Activated naive CD8-positive, alpha-beta T cell treated with anti-CD3 and anti-CD28 coated beads for 36 hours (primary cell): Measurements from ENCODE around the gene ECPAS. TPM values are rescaled to one million over a fixed set of nuclear protein-coding genes. Genes with fewer than 3 reads are reported as not detected.
"Not testable (repeated sequence)": the region's sequence is repeated elsewhere in the genome, so short reads cannot be mapped to it uniquely, and the experiment has no call there.

Experiments used
- DNase-seq: peaks from one replicate; pipeline ENCODE4 v3.0.0; 2021
- H3K27ac Mint-ChIP-seq: one replicate; pipeline ENCODE4 v1.8.0; 2022; ENCODE audit warnings: mild to moderate bottlenecking, moderate library complexity, mixed read lengths
- H3K27me3 Mint-ChIP-seq: one replicate; pipeline ENCODE4 v1.8.0; 2022; ENCODE audit warnings: mild to moderate bottlenecking, mixed read lengths
- H3K36me3 Mint-ChIP-seq: one replicate; pipeline ENCODE4 v1.8.0; 2021; ENCODE audit warnings: mild to moderate bottlenecking, mixed read lengths
- H3K4me1 Mint-ChIP-seq: one replicate; pipeline ENCODE4 v1.8.0; 2021; ENCODE audit warnings: mixed read lengths
- H3K4me3 Mint-ChIP-seq: one replicate; pipeline ENCODE4 v1.8.0; 2022; ENCODE audit warnings: mild to moderate bottlenecking, moderate library complexity, mixed read lengths
- H3K9me3 Mint-ChIP-seq: one replicate; pipeline ENCODE4 v1.8.0; 2022; ENCODE audit warnings: mixed read lengths
- total RNA-seq, 2 experiments: library from RNA; stranded (reverse); gene quantifications; one replicate each; pipeline ENCODE4 v1.2.3, GENCODE V29; 2021

The ECPAS gene
- total RNA-seq, 2 experiments from 2014 or later, result 77.4 to 82.6 TPM

- no peaks in the 10 kb centered on the region for H3K9me3 Mint-ChIP-seq
- peaks cover 21% of the 10 kb centered on the region for H3K4me1 Mint-ChIP-seq
These were observed 32.6 kb downstream of the ECPAS start for GRCh38 chr9:111451570-111451969.

GRCh38 chr9:111450124-111450523 is 34.1 kb downstream of the ECPAS start:
- Mint-ChIP-seq H3K9me3 (no peaks in the 10 kb centered on the region), H3K27ac (no peak overlapping the region), H3K36me3 (peaks cover 33% of the 10 kb centered on the region), H3K4me1 (peaks cover 15% of the 10 kb centered on the region), H3K4me3 (no peak overlapping the region), H3K27me3 (no peaks in the 10 kb centered on the region)
- no peak for DNase-seq

More at GRCh38 chr9:111451570-111451969, 32.6 kb downstream of the ECPAS start:
- no peak for DNase-seq
- Mint-ChIP-seq H3K27me3 (no peaks in the 10 kb centered on the region), H3K27ac (no peak overlapping the region), H3K4me3 (no peak overlapping the region), H3K36me3 (peaks cover 22% of the 10 kb centered on the region)

GRCh38 chr9:111449705-111450104 is 34.5 kb downstream of the ECPAS start:
- peaks cover 15% of the 10 kb centered on the region for H3K4me1 Mint-ChIP-seq
- no peaks in the 10 kb centered on the region for H3K9me3 Mint-ChIP-seq
- H3K27me3 Mint-ChIP-seq, result no peaks in the 10 kb centered on the region
- H3K4me3 Mint-ChIP-seq, result no peak overlapping the region
- H3K27ac Mint-ChIP-seq, result no peak overlapping the region
- peaks cover 34% of the 10 kb centered on the region for H3K36me3 Mint-ChIP-seq
- DNase-seq, result no peak

- not testable (repeated sequence) for H3K27me3 Mint-ChIP-seq, H3K27ac Mint-ChIP-seq, H3K4me3 Mint-ChIP-seq, H3K4me1 Mint-ChIP-seq, DNase-seq, H3K9me3 Mint-ChIP-seq
- H3K36me3 Mint-ChIP-seq, result peaks cover 36% of the 10 kb centered on the region
These were observed 38.4 kb downstream of the ECPAS start for GRCh38 chr9:111445799-111446198.

- H3K4me3 Mint-ChIP-seq, result no peak overlapping the region
- H3K27ac Mint-ChIP-seq, result no peak overlapping the region
- H3K4me1 Mint-ChIP-seq, result no peaks in the 10 kb centered on the region
- no peaks in the 10 kb centered on the region for H3K27me3 Mint-ChIP-seq
- H3K9me3 Mint-ChIP-seq, result no peaks in the 10 kb centered on the region
- DNase-seq, result no peak
- peaks cover 32% of the 10 kb centered on the region for H3K36me3 Mint-ChIP-seq
These were observed 40.7 kb downstream of the ECPAS start for GRCh38 chr9:111443454-111443853.

GRCh38 chr9:111442360-111443027 is 41.7 kb downstream of the ECPAS start:
- H3K27me3 Mint-ChIP-seq, result no peaks in the 10 kb centered on the region
- peaks cover 31% of the 10 kb centered on the region for H3K36me3 Mint-ChIP-seq

GRCh38 chr9:111440226-111440625 is 44.0 kb downstream of the ECPAS start:
- DNase-seq, result no peak
- Mint-ChIP-seq H3K27ac (no peak overlapping the region), H3K27me3 (no peaks in the 10 kb centered on the region), H3K9me3 (no peaks in the 10 kb centered on the region), H3K4me3 (no peak overlapping the region), H3K36me3 (peaks cover 23% of the 10 kb centered on the region), H3K4me1 (no peaks in the 10 kb centered on the region)

More at GRCh38 chr9:111442360-111443027, 41.7 kb downstream of the ECPAS start:
- no peaks in the 10 kb centered on the region for H3K4me1 Mint-ChIP-seq
- DNase-seq, result no peak
- H3K4me3 Mint-ChIP-seq, result no peak overlapping the region
- H3K27ac Mint-ChIP-seq, result no peak overlapping the region
- no peaks in the 10 kb centered on the region for H3K9me3 Mint-ChIP-seq

GRCh38 chr9:111438541-111439235 is 45.5 kb downstream of the ECPAS start:
- DNase-seq, result no peak
- Mint-ChIP-seq H3K27ac (no peak overlapping the region), H3K9me3 (no peaks in the 10 kb centered on the region), H3K27me3 (no peaks in the 10 kb centered on the region), H3K36me3 (peaks cover 20% of the 10 kb centered on the region), H3K4me3 (no peak overlapping the region), H3K4me1 (no peaks in the 10 kb centered on the region)

GRCh38 chr9:111436571-111436970 is 47.6 kb downstream of the ECPAS start:
- peaks cover 27% of the 10 kb centered on the region for H3K36me3 Mint-ChIP-seq
- no peak for DNase-seq
- no peaks in the 10 kb centered on the region for H3K4me1 Mint-ChIP-seq
- H3K27me3 Mint-ChIP-seq, result no peaks in the 10 kb centered on the region
- no peak overlapping the region for H3K27ac Mint-ChIP-seq
- H3K4me3 Mint-ChIP-seq, result no peak overlapping the region
- no peaks in the 10 kb centered on the region for H3K9me3 Mint-ChIP-seq

GRCh38 chr9:111433082-111433481 is 51.1 kb downstream of the ECPAS start:
- H3K4me3 Mint-ChIP-seq, result no peak overlapping the region
- H3K4me1 Mint-ChIP-seq, result no peaks in the 10 kb centered on the region
- H3K27ac Mint-ChIP-seq, result no peak overlapping the region
- no peaks in the 10 kb centered on the region for H3K9me3 Mint-ChIP-seq
- DNase-seq, result no peak
- peaks cover 24% of the 10 kb centered on the region for H3K36me3 Mint-ChIP-seq
- no peaks in the 10 kb centered on the region for H3K27me3 Mint-ChIP-seq

- Mint-ChIP-seq H3K36me3 (peaks cover 29% of the 10 kb centered on the region), H3K27me3 (no peaks in the 10 kb centered on the region), H3K9me3 (no peaks in the 10 kb centered on the region), H3K4me3 (no peak overlapping the region), H3K4me1 (peaks cover 7% of the 10 kb centered on the region), H3K27ac (no peak overlapping the region)
- no peak for DNase-seq
These were observed 52.5 kb downstream of the ECPAS start for GRCh38 chr9:111431684-111432083.

GRCh38 chr9:111429175-111429574 is 55.0 kb downstream of the ECPAS start:
- H3K27me3 Mint-ChIP-seq, result no peaks in the 10 kb centered on the region
- H3K27ac Mint-ChIP-seq, result no peak overlapping the region
- no peak for DNase-seq
- no peaks in the 10 kb centered on the region for H3K9me3 Mint-ChIP-seq
- no peak overlapping the region for H3K4me3 Mint-ChIP-seq
- H3K4me1 Mint-ChIP-seq, result peaks cover 7% of the 10 kb centered on the region
- peaks cover 32% of the 10 kb centered on the region for H3K36me3 Mint-ChIP-seq

GRCh38 chr9:111427186-111427585 is 57.0 kb downstream of the ECPAS start:
- H3K9me3 Mint-ChIP-seq, result no peaks in the 10 kb centered on the region
- no peaks in the 10 kb centered on the region for H3K27me3 Mint-ChIP-seq
- H3K4me1 Mint-ChIP-seq, result peaks cover 7% of the 10 kb centered on the region
- H3K27ac Mint-ChIP-seq, result peak overlapping the region; percentile 2
- H3K4me3 Mint-ChIP-seq, result no peak overlapping the region
- DNase-seq, result no peak
- H3K36me3 Mint-ChIP-seq, result peaks cover 41% of the 10 kb centered on the region

- Mint-ChIP-seq H3K36me3 (peaks cover 45% of the 10 kb centered on the region), H3K27ac (no peak overlapping the region), H3K27me3 (no peaks in the 10 kb centered on the region), H3K9me3 (no peaks in the 10 kb centered on the region), H3K4me1 (peaks cover 7% of the 10 kb centered on the region), H3K4me3 (no peak overlapping the region)
- DNase-seq, result no peak
These were observed 60.8 kb downstream of the ECPAS start for GRCh38 chr9:111423389-111423788.

GRCh38 chr9:111414406-111414805 is 69.8 kb downstream of the ECPAS start:
- no peak for DNase-seq
- H3K27ac Mint-ChIP-seq, result no peak overlapping the region
- H3K27me3 Mint-ChIP-seq, result no peaks in the 10 kb centered on the region
- no peak overlapping the region for H3K4me3 Mint-ChIP-seq
- H3K4me1 Mint-ChIP-seq, result no peaks in the 10 kb centered on the region
- peaks cover 50% of the 10 kb centered on the region for H3K36me3 Mint-ChIP-seq
- no peaks in the 10 kb centered on the region for H3K9me3 Mint-ChIP-seq

GRCh38 chr9:111413996-111414395 is 70.2 kb downstream of the ECPAS start:
- H3K4me3 Mint-ChIP-seq, result no peak overlapping the region
- H3K27me3 Mint-ChIP-seq, result no peaks in the 10 kb centered on the region
- no peak for DNase-seq
- H3K36me3 Mint-ChIP-seq, result peaks cover 51% of the 10 kb centered on the region
- H3K27ac Mint-ChIP-seq, result no peak overlapping the region
- H3K9me3 Mint-ChIP-seq, result no peaks in the 10 kb centered on the region
- no peaks in the 10 kb centered on the region for H3K4me1 Mint-ChIP-seq
